A673 (cell line): ENCODE measurements around the gene KLK14. TPM values are rescaled to one million over a fixed set of nuclear protein-coding genes. Genes with fewer than 3 reads are reported as not detected.

Experiments
- BruUV-seq: library from RNA; stranded (reverse); fragments of 400-500 nt; replicated peaks from 2 replicates; lab custom pipeline; 2021; lab: Mats Ljungman, UMichigan
- CTCF ChIA-PET: fragments of 300-600 bp; sonication (Branson Sonifier 250); formaldehyde crosslinking; loops from one replicate; lab custom pipeline; 2022; ENCODE audit warnings: antibody characterized with exemption; lab: Charles Lee
- POLR2A ChIA-PET: fragments of 300-600 bp; sonication (Branson Sonifier 250); formaldehyde crosslinking; loops from one replicate; lab custom pipeline; 2022; ENCODE audit warnings: antibody characterized with exemption; ENCODE audit not compliant: low non-redundant PET; lab: Charles Lee
- DNase-seq: peaks from one replicate; pipeline ENCODE4 v3.0.0-alpha.2; 2015; ENCODE audit warnings: low spot score
- H3K27ac ChIP-seq: fragments of 200-600 bp; sonication (generic); 2 replicates; pipeline ENCODE4 v1.5.1; 2016; ENCODE audit warnings: mixed run types, low read depth, mild to moderate bottlenecking, mixed read lengths, antibody characterized with exemption, low read length; ENCODE audit not compliant: poor library complexity, severe bottlenecking
- H3K27me3 ChIP-seq: fragments of 200-600 bp; sonication (generic); replicated peaks from 2 replicates; pipeline ENCODE4 v1.6.1; 2017; ENCODE audit warnings: mixed run types, low read depth, mild to moderate bottlenecking, mixed read lengths, antibody characterized with exemption, low read length; ENCODE audit not compliant: insufficient read depth, poor library complexity
- H3K36me3 ChIP-seq: fragments of 200-600 bp; sonication (generic); 2 replicates; pipeline ENCODE4 v1.6.1; 2016; ENCODE audit warnings: mixed run types, mild to moderate bottlenecking, mixed read lengths, antibody characterized with exemption, low read length; ENCODE audit not compliant: insufficient read depth, poor library complexity, severe bottlenecking
- H3K4me1 ChIP-seq: fragments of 200-600 bp; sonication (generic); 2 replicates; pipeline ENCODE4 v1.6.1; 2017; ENCODE audit warnings: mixed run types, mild to moderate bottlenecking, mixed read lengths, antibody characterized with exemption, low read length; ENCODE audit not compliant: insufficient read depth, poor library complexity, severe bottlenecking
- H3K4me3 ChIP-seq: fragments of 200-600 bp; sonication (generic); 2 replicates; pipeline ENCODE4 v1.5.1; 2016; ENCODE audit warnings: low read depth, mixed run types, mild to moderate bottlenecking, mixed read lengths, low read length; ENCODE audit not compliant: poor library complexity, severe bottlenecking
- H3K9me3 ChIP-seq: fragments of 200-600 bp; sonication (generic); 2 replicates; pipeline ENCODE4 v1.6.1; 2016; ENCODE audit warnings: mixed run types, low read depth, mild to moderate bottlenecking, mixed read lengths, antibody characterized with exemption, low read length; ENCODE audit not compliant: poor library complexity, severe bottlenecking
- EZH2 ChIP-seq: fragments of 200-600 bp; sonication (generic); IDR thresholded peaks from 2 replicates; pipeline ENCODE4 v1.6.1; 2017; ENCODE audit warnings: borderline replicate concordance, low read depth, mild to moderate bottlenecking, mixed read lengths, antibody characterized with exemption, low read length; ENCODE audit not compliant: poor library complexity, severe bottlenecking
- intact Hi-C: fragments of 100-400 bp; cut with micrococcal nuclease; formaldehyde crosslinking; loops from one replicate; pipeline ENCODE4 v1.10.0; 2022; ENCODE audit not compliant: unreplicated experiment
- total RNA-seq: library from RNA; stranded (reverse); gene quantifications from 2 replicates; pipeline ENCODE4 v1.2.3, GENCODE V29; 2021
- TF ChIP-seq, protein P1 (sequence below): fragments of 300-800, 200-600 bp; sonication (generic); conservative IDR thresholded peaks from 2 replicates; pipeline ENCODE4 v1.5.1; 2017; ENCODE audit warnings: low read depth, mild to moderate bottlenecking, antibody characterized with exemption, low read length, moderate library complexity, mixed read lengths

KLK14 gene
- total RNA-seq, 1 experiment from 2014 or later: 1.2 TPM

DNA sequence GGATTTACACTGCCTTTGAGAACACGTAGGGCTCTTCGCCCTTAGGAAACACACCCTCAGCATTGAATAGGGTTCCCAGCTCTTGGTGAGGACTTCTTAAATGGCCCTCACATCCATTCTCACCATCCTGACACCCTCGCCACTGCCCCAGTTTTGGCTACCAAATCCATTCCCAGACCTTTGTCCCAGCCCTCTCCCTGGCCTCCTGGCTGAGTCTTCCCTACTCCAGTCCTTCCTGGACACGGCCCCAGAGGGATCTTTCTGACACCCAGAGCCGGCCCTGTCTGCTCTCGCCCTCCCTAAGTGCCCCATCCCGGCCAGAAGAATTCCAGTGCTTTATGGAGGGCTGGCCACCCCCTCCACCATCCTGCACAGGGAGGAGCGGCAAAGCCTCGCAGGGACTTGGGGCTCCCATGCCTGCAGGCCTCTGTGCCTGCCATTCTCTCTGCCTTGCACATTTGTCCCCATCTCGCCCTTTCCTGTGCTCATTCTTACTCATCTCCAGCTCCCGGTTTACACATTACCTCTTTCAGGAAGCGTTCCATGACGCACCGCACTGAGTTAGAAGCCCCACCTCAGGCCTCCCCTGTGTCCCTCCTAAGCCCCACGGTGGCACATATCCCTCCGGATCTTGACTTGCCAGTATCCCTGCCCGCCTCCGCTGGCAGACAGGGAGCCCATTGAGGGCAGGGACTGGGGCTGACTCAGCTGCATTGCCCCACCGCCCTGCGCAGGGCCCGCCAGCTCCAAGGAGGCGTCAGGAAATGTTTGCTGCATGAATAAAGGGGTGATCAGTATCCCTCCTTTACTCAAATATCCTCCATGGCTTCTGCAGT, 11.0 kb upstream of the KLK14 start:
- no peaks in the 10 kb centered on the region for H3K27me3 ChIP-seq
- no peak for DNase-seq
- H3K9me3 ChIP-seq: no peaks in the 10 kb centered on the region
- no TSS peak for BruUV-seq
- ChIA-PET POLR2A (no interaction called here), CTCF (interaction anchor here (0.6 kb wide), 1 partner anchor 163 kb away, joined by 6 read pairs; no protein-coding TSS in a partner anchor)
- no peaks in the 10 kb centered on the region for H3K36me3 ChIP-seq
- intact Hi-C loops: loop anchor here (1.0 to 10.0 kb wide), 2 partner anchors 72 to 169 kb away; no protein-coding TSS in a partner anchor
- no peak overlapping the region for H3K4me3 ChIP-seq
- no peak for TF ChIP-seq EZH2
- TF ChIP-seq, protein P1, sequence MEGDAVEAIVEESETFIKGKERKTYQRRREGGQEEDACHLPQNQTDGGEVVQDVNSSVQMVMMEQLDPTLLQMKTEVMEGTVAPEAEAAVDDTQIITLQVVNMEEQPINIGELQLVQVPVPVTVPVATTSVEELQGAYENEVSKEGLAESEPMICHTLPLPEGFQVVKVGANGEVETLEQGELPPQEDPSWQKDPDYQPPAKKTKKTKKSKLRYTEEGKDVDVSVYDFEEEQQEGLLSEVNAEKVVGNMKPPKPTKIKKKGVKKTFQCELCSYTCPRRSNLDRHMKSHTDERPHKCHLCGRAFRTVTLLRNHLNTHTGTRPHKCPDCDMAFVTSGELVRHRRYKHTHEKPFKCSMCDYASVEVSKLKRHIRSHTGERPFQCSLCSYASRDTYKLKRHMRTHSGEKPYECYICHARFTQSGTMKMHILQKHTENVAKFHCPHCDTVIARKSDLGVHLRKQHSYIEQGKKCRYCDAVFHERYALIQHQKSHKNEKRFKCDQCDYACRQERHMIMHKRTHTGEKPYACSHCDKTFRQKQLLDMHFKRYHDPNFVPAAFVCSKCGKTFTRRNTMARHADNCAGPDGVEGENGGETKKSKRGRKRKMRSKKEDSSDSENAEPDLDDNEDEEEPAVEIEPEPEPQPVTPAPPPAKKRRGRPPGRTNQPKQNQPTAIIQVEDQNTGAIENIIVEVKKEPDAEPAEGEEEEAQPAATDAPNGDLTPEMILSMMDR: no peak
- no peak overlapping the region for H3K27ac ChIP-seq
- H3K4me1 ChIP-seq: no peaks in the 10 kb centered on the region

GRCh38 chr19:51093101-51093500, 10.4 kb upstream of the KLK14 start:
- POLR2A ChIA-PET: no interaction called here

More at GRCh38 chr19:51093101-51093500, 10.4 kb upstream of the KLK14 start:
- Histone ChIP-seq H3K36me3 (no peaks in the 10 kb centered on the region), H3K27me3 (no peaks in the 10 kb centered on the region), H3K4me3 (no peak overlapping the region), H3K4me1 (no peaks in the 10 kb centered on the region), H3K27ac (no peak overlapping the region), H3K9me3 (no peaks in the 10 kb centered on the region)
- no TSS peak for BruUV-seq
- CTCF ChIA-PET: interaction anchor here (0.6 kb wide), 1 partner anchor 162 kb away, joined by 6 read pairs; no protein-coding TSS in a partner anchor
- intact Hi-C loops: loop anchor here (10.0 kb wide), 1 partner anchor 168 kb away; no protein-coding TSS in a partner anchor
- TF ChIP-seq, protein P1: no peak
- no peak for TF ChIP-seq EZH2
- DNase-seq: no peak
